H9 (cell line): ENCODE measurements around the gene SLC25A17. TPM values are rescaled to one million over a fixed set of nuclear protein-coding genes. Genes with fewer than 3 reads are reported as not detected.

Source experiments
- DNase-seq: peaks from one replicate; pipeline ENCODE4 v3.0.0-alpha.2; 2017
- H2AFZ ChIP-seq: one replicate; pipeline ENCODE4 v1.6.1; 2013; ENCODE audit warnings: mild to moderate bottlenecking, low read length, control low read depth, moderate library complexity
- H2AK5ac ChIP-seq: 2 replicates; pipeline ENCODE4 v1.6.1; 2013; ENCODE audit warnings: low read length, control low read depth, mixed read lengths; ENCODE audit not compliant: insufficient read length
- H2BK120ac ChIP-seq: one replicate; pipeline ENCODE4 v1.6.1; 2013; ENCODE audit warnings: low read depth, mild to moderate bottlenecking, low read length, control low read depth, inconsistent platforms; ENCODE audit not compliant: poor library complexity, severe bottlenecking
- H2BK12ac ChIP-seq: 2 replicates; pipeline ENCODE4 v1.6.1; 2013; ENCODE audit warnings: low read length, control low read depth, mixed read lengths, low read depth; ENCODE audit not compliant: insufficient read length
- H2BK15ac ChIP-seq: 2 replicates; pipeline ENCODE4 v1.6.1; 2013; ENCODE audit warnings: low read depth, low read length, control low read depth
- H2BK20ac ChIP-seq: one replicate; pipeline ENCODE4 v1.6.1; 2013; ENCODE audit warnings: low read depth, mild to moderate bottlenecking, low read length, control low read depth, inconsistent platforms; ENCODE audit not compliant: poor library complexity, severe bottlenecking
- H2BK5ac ChIP-seq: 2 replicates; pipeline ENCODE4 v1.6.1; 2013; ENCODE audit warnings: low read length, control low read depth, mixed read lengths; ENCODE audit not compliant: insufficient read length
- H3K14ac ChIP-seq: 2 replicates; pipeline ENCODE4 v1.6.1; 2013; ENCODE audit warnings: low read length, control low read depth; ENCODE audit not compliant: insufficient read depth
- H3K18ac ChIP-seq: 2 replicates; pipeline ENCODE4 v1.6.1; 2013; ENCODE audit warnings: low read depth, mild to moderate bottlenecking, mixed read lengths, low read length, control low read depth; ENCODE audit not compliant: insufficient read length
- H3K23ac ChIP-seq: 2 replicates; pipeline ENCODE4 v1.6.1; 2013; ENCODE audit warnings: low read length, control low read depth, mixed read lengths, low read depth; ENCODE audit not compliant: insufficient read length
- H3K23me2 ChIP-seq: 2 replicates; pipeline ENCODE4 v1.6.1; 2013; ENCODE audit warnings: low read depth, mild to moderate bottlenecking, mixed read lengths, low read length, control low read depth; ENCODE audit not compliant: insufficient read length, poor library complexity, severe bottlenecking
- H3K27ac ChIP-seq: 2 replicates; pipeline ENCODE4 v1.5.1; 2013; ENCODE audit warnings: low read length, control low read depth, mixed read lengths, low read depth; ENCODE audit not compliant: insufficient read length
- H3K27me3 ChIP-seq: 2 replicates; pipeline ENCODE4 v1.6.1; 2013; ENCODE audit warnings: low read length, control low read depth, inconsistent platforms; ENCODE audit not compliant: insufficient read depth
- H3K4ac ChIP-seq: 2 replicates; pipeline ENCODE4 v1.6.1; 2013; ENCODE audit warnings: low read depth, mild to moderate bottlenecking, control low read depth, inconsistent platforms, low read length, moderate library complexity
- H3K4me1 ChIP-seq: 2 replicates; pipeline ENCODE4 v1.6.1; 2013; ENCODE audit warnings: low read length, control low read depth, inconsistent platforms; ENCODE audit not compliant: insufficient read depth
- H3K4me2 ChIP-seq: 2 replicates; pipeline ENCODE4 v1.6.1; 2013; ENCODE audit warnings: low read length, control low read depth, mixed read lengths; ENCODE audit not compliant: insufficient read length, insufficient read depth
- H3K56ac ChIP-seq: 2 replicates; pipeline ENCODE4 v1.6.1; 2013; ENCODE audit warnings: low read depth, mild to moderate bottlenecking, mixed read lengths, low read length, control low read depth; ENCODE audit not compliant: insufficient read length
- H3K79me1 ChIP-seq: 2 replicates; pipeline ENCODE4 v1.6.1; 2013; ENCODE audit warnings: low read depth, mild to moderate bottlenecking, moderate library complexity, low read length, control low read depth, inconsistent platforms; ENCODE audit not compliant: insufficient read depth, poor library complexity, severe bottlenecking
- H3K79me2 ChIP-seq: 2 replicates; pipeline ENCODE4 v1.6.1; 2013; ENCODE audit warnings: low read length, control low read depth, inconsistent platforms; ENCODE audit not compliant: insufficient read depth
- H3K9ac ChIP-seq: 2 replicates; pipeline ENCODE4 v1.6.1; 2013; ENCODE audit warnings: low read length, control low read depth, mixed read lengths; ENCODE audit not compliant: insufficient read length; ENCODE audit errors: extremely low read depth
- H3K9me3 ChIP-seq: one replicate; pipeline ENCODE4 v1.6.1; 2013; ENCODE audit warnings: low read depth, low read length, inconsistent platforms; ENCODE audit not compliant: control insufficient read depth
- H3T11ph ChIP-seq: one replicate; pipeline ENCODE4 v1.6.1; 2013; ENCODE audit warnings: mild to moderate bottlenecking, low read length, control low read depth, inconsistent platforms
- H4K20me1 ChIP-seq: one replicate; pipeline ENCODE4 v1.6.1; 2013; ENCODE audit not compliant: control insufficient read depth, insufficient read length, insufficient read depth
- H4K5ac ChIP-seq: 2 replicates; pipeline ENCODE4 v1.6.1; 2013; ENCODE audit warnings: low read depth, mild to moderate bottlenecking, mixed read lengths, low read length, control low read depth; ENCODE audit not compliant: insufficient read length
- H4K8ac ChIP-seq: replicated peaks from 2 replicates; pipeline ENCODE4 v1.6.1; 2013; ENCODE audit warnings: low read length, control low read depth, mixed read lengths, low read depth; ENCODE audit not compliant: insufficient read length
- H4K91ac ChIP-seq: 2 replicates; pipeline ENCODE4 v1.6.1; 2013; ENCODE audit warnings: low read depth, mild to moderate bottlenecking, moderate library complexity, mixed read lengths, low read length, control low read depth; ENCODE audit not compliant: insufficient read length
- H3K27ac Mint-ChIP-seq, 3 experiments: 2 replicates in 2 of 3; 3 replicates in 1 of 3; pipeline ENCODE4 v1.8.0; 2020 to 2021; ENCODE audit warnings: mixed read lengths in 3 of 3, mild to moderate bottlenecking in 1 of 3, moderate library complexity in 1 of 3
- H3K27me3 Mint-ChIP-seq: 2 replicates; pipeline ENCODE4 v1.8.0; 2021; ENCODE audit warnings: low read depth, mild to moderate bottlenecking, moderate library complexity, mixed read lengths
- H3K36me3 Mint-ChIP-seq, 3 experiments: 2 replicates in 2 of 3; 3 replicates in 1 of 3; pipeline ENCODE4 v1.8.0; 2020 to 2021; ENCODE audit warnings: low read depth in 3 of 3, mixed read lengths in 3 of 3; ENCODE audit not compliant: insufficient read depth in 1 of 3
- H3K4me1 Mint-ChIP-seq, 2 experiments: 2 replicates each; pipeline ENCODE4 v1.8.0; 2020; ENCODE audit warnings: mixed read lengths in 2 of 2
- H3K4me3 Mint-ChIP-seq, 2 experiments: 2 replicates in 1 of 2; 3 replicates in 1 of 2; pipeline ENCODE4 v1.8.0; 2020 to 2021; ENCODE audit warnings: mild to moderate bottlenecking in 2 of 2, mixed read lengths in 2 of 2, moderate library complexity in 1 of 2
- H3K9me3 Mint-ChIP-seq, 2 experiments: 2 replicates in 1 of 2; 3 replicates in 1 of 2; pipeline ENCODE4 v1.8.0; 2020; ENCODE audit warnings: mild to moderate bottlenecking in 2 of 2, mixed read lengths in 2 of 2, moderate library complexity in 1 of 2
- WGBS: extraction: QIAGEN DNeasy Blood & Tissue Kit; methylation state at CpG from one replicate; pipeline ENCODE4 v1.1.7; 2013; ENCODE audit warnings: missing lambda C conversion rate, low lambda C conversion rate, mixed read lengths; ENCODE audit not compliant: insufficient read length; ENCODE audit errors: extremely low coverage; 5-methylcytosine and 5-hydroxymethylcytosine counted together
- total RNA-seq: library from RNA; stranded (reverse); gene quantifications from 2 replicates; pipeline ENCODE4 v1.2.1, GENCODE V29; 2021
- TF ChIP-seq, protein P1 (sequence below): fragments of 200-600 bp; sonication (generic); conservative IDR thresholded peaks from 3 replicates; pipeline ENCODE4 v1.8.0; 2021; ENCODE audit warnings: antibody characterized with exemption, mild to moderate bottlenecking

The SLC25A17 gene
- total RNA-seq, 1 experiment from 2014 or later, result 26.5 TPM

GRCh38 chr22:40764763-40765441, 54.2 kb downstream of the SLC25A17 start:
- no peaks in the 10 kb centered on the region for H3K9me3 ChIP-seq
- no peak overlapping the region for H4K91ac ChIP-seq
- WGBS, result no CpG with 5 or more reads among the region's 6 CpGs
- no peaks in the 10 kb centered on the region for H3K9me3 Mint-ChIP-seq
- no peak overlapping the region for H3K14ac ChIP-seq
- H3K18ac ChIP-seq, result no peak overlapping the region
- TF ChIP-seq, protein P1, sequence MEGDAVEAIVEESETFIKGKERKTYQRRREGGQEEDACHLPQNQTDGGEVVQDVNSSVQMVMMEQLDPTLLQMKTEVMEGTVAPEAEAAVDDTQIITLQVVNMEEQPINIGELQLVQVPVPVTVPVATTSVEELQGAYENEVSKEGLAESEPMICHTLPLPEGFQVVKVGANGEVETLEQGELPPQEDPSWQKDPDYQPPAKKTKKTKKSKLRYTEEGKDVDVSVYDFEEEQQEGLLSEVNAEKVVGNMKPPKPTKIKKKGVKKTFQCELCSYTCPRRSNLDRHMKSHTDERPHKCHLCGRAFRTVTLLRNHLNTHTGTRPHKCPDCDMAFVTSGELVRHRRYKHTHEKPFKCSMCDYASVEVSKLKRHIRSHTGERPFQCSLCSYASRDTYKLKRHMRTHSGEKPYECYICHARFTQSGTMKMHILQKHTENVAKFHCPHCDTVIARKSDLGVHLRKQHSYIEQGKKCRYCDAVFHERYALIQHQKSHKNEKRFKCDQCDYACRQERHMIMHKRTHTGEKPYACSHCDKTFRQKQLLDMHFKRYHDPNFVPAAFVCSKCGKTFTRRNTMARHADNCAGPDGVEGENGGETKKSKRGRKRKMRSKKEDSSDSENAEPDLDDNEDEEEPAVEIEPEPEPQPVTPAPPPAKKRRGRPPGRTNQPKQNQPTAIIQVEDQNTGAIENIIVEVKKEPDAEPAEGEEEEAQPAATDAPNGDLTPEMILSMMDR, result no peak
- H4K8ac ChIP-seq, result no peak overlapping the region
- H3K4me2 ChIP-seq, result no peak overlapping the region
- no peak overlapping the region for H3K56ac ChIP-seq
- no peak overlapping the region for H3K23ac ChIP-seq
- H2AK5ac ChIP-seq, result no peak overlapping the region
- no peak overlapping the region for H3K27ac ChIP-seq
- no peaks in the 10 kb centered on the region for H3K27me3 Mint-ChIP-seq
- H2BK120ac ChIP-seq, result no peak overlapping the region
- no peak overlapping the region for H2AFZ ChIP-seq
- no peaks in the 10 kb centered on the region for H4K20me1 ChIP-seq
- H3K27ac Mint-ChIP-seq, result 0 out of 7 replicates have a peak overlapping the region, but pooled peaks of 1 of the 3 experiments have one; percentile 9
- H2BK20ac ChIP-seq, result no peak overlapping the region
- H2BK12ac ChIP-seq, result no peak overlapping the region
- H3K4me1 ChIP-seq, result no peaks in the 10 kb centered on the region
- no peaks in the 10 kb centered on the region for H3K79me2 ChIP-seq
- H3K9ac ChIP-seq, result no peak overlapping the region
- no peaks in the 10 kb centered on the region for H3K4me1 Mint-ChIP-seq
- DNase-seq, result no peak
- no peaks in the 10 kb centered on the region for H3K79me1 ChIP-seq
- H4K5ac ChIP-seq, result no peak overlapping the region
- no peak overlapping the region for H3T11ph ChIP-seq
- peaks cover under 1 to 5% (median 4%) of the 10 kb centered on the region in 3 experiments; a peak in 5 of 7 replicates for H3K36me3 Mint-ChIP-seq
- H2BK15ac ChIP-seq, result no peak overlapping the region
- no peak overlapping the region for H3K4ac ChIP-seq
- no peaks in the 10 kb centered on the region for H3K23me2 ChIP-seq
- H3K27me3 ChIP-seq, result no peaks in the 10 kb centered on the region
- H2BK5ac ChIP-seq, result no peak overlapping the region
- H3K4me3 Mint-ChIP-seq, result no peak overlapping the region
